ENCODE results near the gene HIKESHI. TPM values are rescaled to one million over a fixed set of nuclear protein-coding genes. Genes with fewer than 3 reads are reported as not detected.

The HIKESHI gene
- total RNA-seq, 2 experiments from 2014 or later, result 34.9 to 48.6 TPM

GRCh38 chr11:86277741-86278140 lies 24.3 kb upstream of the HIKESHI start:
- Histone ChIP-seq H3K27ac (ENCODE audit: low read depth, low read length, poor library complexity, severe bottlenecking) (no peak overlapping the region), H3K9me3 (ENCODE audit: low read length) (no peaks in the 10 kb centered on the region), H3K36me3 (ENCODE audit: insufficient read depth, low read length) (peaks cover 88% of the 10 kb centered on the region), H2AFZ (ENCODE audit: low read length) (no peak overlapping the region), H3K79me2 (ENCODE audit: insufficient read depth, low read depth, low read length) (peaks cover 19% of the 10 kb centered on the region; the same call in 1 of the 2 replicates), H3K4me3 (ENCODE audit: low read depth, low read length, poor library complexity, severe bottlenecking) (no peak overlapping the region), H3K4me2 (ENCODE audit: low read length) (no peak overlapping the region), H4K20me1 (ENCODE audit: insufficient read depth, low read length) (no peaks in the 10 kb centered on the region), H3K9me2 (ENCODE audit: insufficient read depth, low read length) (no peaks in the 10 kb centered on the region), H3K4me1 (ENCODE audit: insufficient read depth, low read length, poor library complexity, severe bottlenecking) (no peaks in the 10 kb centered on the region)
- ChIA-PET POLR2A (interaction anchor here (0.9 kb wide), 1 partner anchor 13 kb away, joined by 4 read pairs; no protein-coding TSS in a partner anchor), CTCF (ENCODE audit: unreplicated experiment) (no interaction called here)
- no peak for DNase-seq (ENCODE audit: low spot score)
- BruUV-seq (replicated peaks), result no TSS peak
- TF ChIP-seq CTCF (conservative IDR thresholded peaks at IDR 0.05; ENCODE audit: low read length), result no peak
- no peak for TF ChIP-seq EZH2phosphoT487 (IDR thresholded peaks at IDR 0.05; ENCODE audit: borderline replicate concordance, low read depth, low read length)
- intact Hi-C loops (cut with micrococcal nuclease; ENCODE audit: unreplicated experiment), result no loop called here

- ChIA-PET POLR2A (interaction anchor here (0.6 to 0.9 kb wide), 2 partner anchors 8 to 13 kb away, joined by 3 to 4 read pairs; no protein-coding TSS in a partner anchor), CTCF (ENCODE audit: unreplicated experiment) (no interaction called here)
- Histone ChIP-seq H3K27ac (ENCODE audit: low read depth, low read length, poor library complexity, severe bottlenecking) (no peak overlapping the region), H2AFZ (ENCODE audit: low read length) (no peak overlapping the region), H3K4me1 (ENCODE audit: insufficient read depth, low read length, poor library complexity, severe bottlenecking) (no peaks in the 10 kb centered on the region), H3K4me2 (ENCODE audit: low read length) (no peak overlapping the region), H3K4me3 (ENCODE audit: low read depth, low read length, poor library complexity, severe bottlenecking) (no peak overlapping the region), H4K20me1 (ENCODE audit: insufficient read depth, low read length) (no peaks in the 10 kb centered on the region), H3K9me3 (ENCODE audit: low read length) (no peaks in the 10 kb centered on the region), H3K79me2 (ENCODE audit: insufficient read depth, low read depth, low read length) (peaks cover 19% of the 10 kb centered on the region; the same call in 1 of the 2 replicates), H3K9me2 (ENCODE audit: insufficient read depth, low read length) (no peaks in the 10 kb centered on the region), H3K36me3 (ENCODE audit: insufficient read depth, low read length) (peaks cover 83% of the 10 kb centered on the region)
- BruUV-seq (replicated peaks), result no TSS peak
- no peak for DNase-seq (ENCODE audit: low spot score)
- TF ChIP-seq CTCF (conservative IDR thresholded peaks at IDR 0.05; ENCODE audit: low read length), result no peak
- no peak for TF ChIP-seq EZH2phosphoT487 (IDR thresholded peaks at IDR 0.05; ENCODE audit: borderline replicate concordance, low read depth, low read length)
- intact Hi-C loops (cut with micrococcal nuclease; ENCODE audit: unreplicated experiment), result no loop called here
These were observed 23.8 kb upstream of the HIKESHI start for GRCh38 chr11:86278226-86278625.

GRCh38 chr11:86279747-86280146 lies 22.3 kb upstream of the HIKESHI start:
- CTCF ChIA-PET (ENCODE audit: unreplicated experiment), result no interaction called here
- POLR2A ChIA-PET, result no interaction called here
- no peaks in the 10 kb centered on the region for H3K9me2 ChIP-seq (ENCODE audit: insufficient read depth, low read length)
- H3K27ac ChIP-seq (ENCODE audit: low read depth, low read length, poor library complexity, severe bottlenecking), result no peak overlapping the region
- no peak for DNase-seq (ENCODE audit: low spot score)
- no peak overlapping the region for H2AFZ ChIP-seq (ENCODE audit: low read length)
- H3K4me1 ChIP-seq (ENCODE audit: insufficient read depth, low read length, poor library complexity, severe bottlenecking), result no peaks in the 10 kb centered on the region
- peaks cover 5% of the 10 kb centered on the region; the same call in 1 of the 2 replicates for H3K79me2 ChIP-seq (ENCODE audit: insufficient read depth, low read depth, low read length)
- intact Hi-C loops (cut with micrococcal nuclease; ENCODE audit: unreplicated experiment), result no loop called here
- no peaks in the 10 kb centered on the region for H4K20me1 ChIP-seq (ENCODE audit: insufficient read depth, low read length)
- no peak overlapping the region for H3K4me2 ChIP-seq (ENCODE audit: low read length)
- H3K9me3 ChIP-seq (ENCODE audit: low read length), result no peaks in the 10 kb centered on the region
- TF ChIP-seq CTCF (conservative IDR thresholded peaks at IDR 0.05; ENCODE audit: low read length), result no peak
- no peak for TF ChIP-seq EZH2phosphoT487 (IDR thresholded peaks at IDR 0.05; ENCODE audit: borderline replicate concordance, low read depth, low read length)
- no peak overlapping the region for H3K4me3 ChIP-seq (ENCODE audit: low read depth, low read length, poor library complexity, severe bottlenecking)
- H3K36me3 ChIP-seq (ENCODE audit: insufficient read depth, low read length), result peaks cover 76% of the 10 kb centered on the region
- no TSS peak for BruUV-seq (replicated peaks)

Data from OCI-LY7 (cell line).